Bone marrow (tissue), 2 donors: ENCODE data around the gene SCMH1.
"Not testable (repeated sequence)": the region's sequence is repeated elsewhere in the genome, so short reads cannot be mapped to it uniquely, and the experiment has no call there.

ENCODE experiments used
- DNase-seq, 2 donors: peaks; one replicate each; lab custom pipeline; 2025; lab: John Stamatoyannopoulos, UW

Gene SCMH1

DNA sequence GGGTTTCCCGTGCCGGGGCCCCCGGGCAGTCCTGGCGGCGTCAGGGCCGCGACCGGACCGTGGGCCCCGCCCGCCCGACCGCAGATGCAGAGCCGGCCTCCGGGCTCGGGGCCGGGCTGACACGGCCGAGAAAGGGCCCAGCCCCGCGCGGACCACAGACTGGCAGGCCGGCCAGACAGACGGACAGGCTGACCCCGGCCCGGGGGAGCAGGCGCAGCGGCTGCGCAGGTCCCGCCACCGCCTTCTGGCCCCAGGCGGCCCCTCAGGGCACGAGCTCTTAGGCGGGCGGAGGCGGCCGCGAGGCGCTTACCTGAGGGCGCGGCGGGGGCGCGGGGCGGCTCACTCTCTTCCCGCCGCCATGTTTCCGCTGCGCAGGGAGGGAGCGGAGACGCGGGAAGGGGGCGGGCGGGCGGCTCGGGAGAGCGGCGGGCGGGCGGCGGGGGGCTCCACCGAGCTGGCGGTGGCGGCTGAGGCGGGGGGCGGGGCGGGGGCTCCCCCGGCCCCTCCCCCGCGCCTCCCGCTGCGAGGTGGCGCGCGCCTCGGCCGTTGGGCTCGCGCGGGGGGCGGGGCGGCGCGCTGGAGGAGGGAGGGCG, at the start of gene SCMH1:
Gene SCMH1, minus strand, starts transcription at position 558 of the 593 bp plus-strand sequence. CDS start 56,173 bp downstream, outside the sequence.
- DNase-seq: peak; percentile 10 to 36

DNA sequence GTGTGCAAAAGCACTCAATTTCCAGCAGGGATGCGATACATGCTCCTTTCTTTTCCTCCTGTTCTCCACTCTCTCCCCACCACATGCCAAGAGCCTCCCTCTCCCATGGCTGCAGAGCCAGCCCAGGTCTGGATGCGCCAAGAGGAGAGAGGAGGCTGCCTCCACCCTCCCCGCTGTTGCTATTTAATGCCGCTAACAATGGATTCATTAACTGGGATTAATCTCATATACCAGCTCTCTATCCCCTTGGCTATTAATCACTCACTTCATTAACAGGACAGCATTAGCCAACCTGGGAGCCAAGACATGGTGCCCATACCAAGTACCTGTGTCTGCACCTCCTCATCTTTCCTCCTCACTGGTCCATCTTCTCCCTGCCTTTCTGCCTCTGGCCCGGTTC, 49.1 kb upstream of the SCMH1 start:
- DNase-seq: no peak

DNA sequence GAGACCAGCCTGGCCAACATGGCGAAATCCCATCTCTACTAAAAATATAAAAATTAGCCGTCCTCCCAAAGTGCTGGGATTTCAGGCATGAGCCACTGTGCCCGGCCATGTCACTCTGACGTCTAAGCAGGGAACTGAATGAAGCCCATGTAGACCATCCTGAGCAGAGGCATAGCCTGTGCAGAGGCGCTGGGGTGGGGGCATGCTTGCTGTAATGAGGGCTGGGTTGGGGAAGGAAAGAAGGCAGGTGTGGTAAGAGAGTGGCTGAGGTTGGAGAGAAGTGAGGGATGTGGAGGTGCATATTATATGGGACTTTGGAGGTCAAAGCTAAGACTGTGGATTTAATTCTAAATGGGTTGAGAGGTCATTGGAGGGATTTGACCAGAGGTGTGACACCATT, 47.1 kb upstream of the SCMH1 start:
- no peak for DNase-seq

DNA sequence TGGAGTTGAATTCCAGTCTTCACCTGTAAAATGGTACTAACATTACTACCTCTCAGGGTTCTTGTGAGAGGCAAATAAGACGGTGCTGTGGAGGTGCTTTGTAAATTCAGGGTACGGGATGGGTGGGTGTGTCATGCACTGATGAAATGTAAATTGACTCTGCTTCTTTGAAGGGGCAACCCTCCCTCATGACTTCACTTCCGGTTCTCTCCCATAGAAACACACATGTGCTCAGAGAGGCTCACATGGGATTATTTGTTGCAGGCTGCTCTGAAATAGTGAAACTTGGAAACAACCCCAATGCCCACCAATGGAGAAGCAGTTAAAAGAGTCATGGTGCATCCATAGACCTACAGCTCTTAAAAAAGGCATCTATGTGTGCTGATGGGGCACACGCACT, 44.9 kb upstream of the SCMH1 start:
- no peak for DNase-seq

DNA sequence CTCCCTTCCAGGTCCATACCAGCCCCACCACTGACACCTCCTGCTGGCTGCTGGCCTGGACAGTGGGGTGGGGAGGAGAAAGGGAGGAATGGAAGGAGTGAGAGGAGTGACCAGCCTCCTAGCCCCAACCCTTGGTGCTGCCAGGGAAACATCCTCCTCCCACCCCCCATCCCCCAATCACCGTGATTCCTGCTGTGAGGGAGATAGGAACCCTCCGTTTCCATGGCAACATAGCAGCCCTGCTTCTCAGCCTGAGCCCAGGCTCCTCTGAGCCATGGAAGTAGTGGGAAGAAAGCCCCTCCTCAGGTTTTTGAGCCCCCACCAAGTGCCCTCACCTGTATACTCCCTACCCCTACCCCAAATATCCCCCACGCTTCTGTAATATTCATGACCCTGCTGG, 44.4 kb upstream of the SCMH1 start:
- no peak for DNase-seq

DNA sequence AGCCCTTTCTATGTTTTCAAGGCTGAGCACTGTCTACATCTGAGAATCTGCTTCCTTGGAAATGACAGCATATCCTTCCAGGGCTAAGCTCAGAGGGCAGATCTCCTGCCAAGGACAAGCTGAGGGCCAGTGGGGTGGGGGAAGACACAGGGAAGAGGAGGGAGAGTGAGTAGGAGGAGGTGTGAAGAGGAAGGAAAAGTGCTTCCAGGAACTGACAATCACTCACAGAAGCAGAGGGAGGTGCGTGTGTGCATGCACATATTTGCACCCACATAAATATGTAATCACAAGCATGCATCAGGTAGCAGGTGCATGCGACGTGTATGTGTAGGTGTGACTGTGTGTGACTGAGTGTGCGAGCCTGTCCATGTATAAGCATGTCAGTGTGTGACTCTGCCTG, 43.7 kb upstream of the SCMH1 start:
- no peak for DNase-seq

DNA sequence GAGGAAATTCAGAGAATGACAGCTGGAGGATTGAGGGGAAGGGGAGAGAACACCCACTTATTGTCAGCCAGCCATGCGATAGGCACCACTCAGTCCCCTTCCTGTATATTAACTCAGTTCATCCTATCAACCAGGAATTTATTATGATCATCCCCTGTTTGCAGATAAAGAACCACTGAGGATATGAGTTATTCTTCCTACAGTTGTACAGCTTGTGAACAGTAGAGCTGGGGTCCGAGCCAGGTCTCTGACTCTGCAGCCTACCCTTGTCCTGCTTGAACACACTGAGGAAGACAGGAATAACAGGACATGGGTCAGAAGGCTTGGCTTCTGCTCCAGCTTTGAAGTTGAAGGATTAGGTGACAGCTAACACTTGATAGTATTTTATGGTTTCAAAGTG, 42.0 kb upstream of the SCMH1 start:
- no peak for DNase-seq

DNA sequence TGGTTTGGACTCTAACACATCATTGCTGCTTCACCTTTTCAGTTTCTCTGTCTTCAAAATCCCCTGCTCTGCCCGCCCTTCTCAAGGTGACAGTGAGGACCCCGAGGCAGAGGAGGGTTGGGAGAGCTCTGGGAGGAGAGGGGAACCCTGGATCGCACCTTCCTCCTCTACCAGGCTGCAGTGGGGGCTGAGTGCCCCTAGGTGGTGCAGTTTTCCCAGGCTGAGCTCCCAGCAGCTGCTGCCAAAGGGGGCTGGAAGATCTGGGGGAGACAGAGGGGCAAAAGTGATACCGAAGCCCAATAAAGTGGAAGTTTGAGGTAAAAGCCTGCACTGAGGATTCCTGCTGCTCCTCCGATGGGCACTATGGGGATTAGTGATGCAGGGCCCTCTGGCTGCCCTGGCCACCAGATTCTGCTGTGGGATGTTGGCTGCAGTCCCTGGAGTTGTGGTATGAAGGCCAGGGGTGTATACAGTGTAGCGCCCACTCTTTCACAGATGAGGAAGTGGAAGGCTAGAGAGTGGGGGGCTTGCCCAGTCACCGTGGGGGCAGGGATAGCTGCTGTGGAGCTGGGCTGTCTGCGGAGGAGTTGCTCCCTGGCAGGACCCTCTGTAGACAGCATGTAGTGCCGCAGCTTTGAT, 40.7 kb upstream of the SCMH1 start:
- no peak for DNase-seq

DNA sequence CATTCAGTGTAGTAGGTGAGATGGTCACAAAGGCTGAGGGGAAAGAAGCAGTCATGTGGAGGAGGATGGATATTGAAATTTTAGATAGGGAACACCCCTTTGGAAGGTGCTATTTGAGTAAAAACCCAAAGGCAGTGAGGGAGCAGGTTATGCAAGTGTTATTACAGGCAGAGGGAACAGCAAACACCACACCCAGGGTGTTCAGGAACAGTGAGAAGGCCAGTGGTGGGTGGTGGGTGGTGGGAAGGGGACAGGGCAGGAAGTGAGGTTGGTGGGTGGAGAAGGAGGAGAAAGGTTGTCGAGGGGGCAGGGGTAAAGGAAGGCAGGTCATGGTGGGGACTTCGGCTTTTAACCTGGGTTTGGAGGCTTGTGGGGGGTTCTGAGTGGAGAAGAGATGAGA, 39.2 kb upstream of the SCMH1 start:
- no peak for DNase-seq

DNA sequence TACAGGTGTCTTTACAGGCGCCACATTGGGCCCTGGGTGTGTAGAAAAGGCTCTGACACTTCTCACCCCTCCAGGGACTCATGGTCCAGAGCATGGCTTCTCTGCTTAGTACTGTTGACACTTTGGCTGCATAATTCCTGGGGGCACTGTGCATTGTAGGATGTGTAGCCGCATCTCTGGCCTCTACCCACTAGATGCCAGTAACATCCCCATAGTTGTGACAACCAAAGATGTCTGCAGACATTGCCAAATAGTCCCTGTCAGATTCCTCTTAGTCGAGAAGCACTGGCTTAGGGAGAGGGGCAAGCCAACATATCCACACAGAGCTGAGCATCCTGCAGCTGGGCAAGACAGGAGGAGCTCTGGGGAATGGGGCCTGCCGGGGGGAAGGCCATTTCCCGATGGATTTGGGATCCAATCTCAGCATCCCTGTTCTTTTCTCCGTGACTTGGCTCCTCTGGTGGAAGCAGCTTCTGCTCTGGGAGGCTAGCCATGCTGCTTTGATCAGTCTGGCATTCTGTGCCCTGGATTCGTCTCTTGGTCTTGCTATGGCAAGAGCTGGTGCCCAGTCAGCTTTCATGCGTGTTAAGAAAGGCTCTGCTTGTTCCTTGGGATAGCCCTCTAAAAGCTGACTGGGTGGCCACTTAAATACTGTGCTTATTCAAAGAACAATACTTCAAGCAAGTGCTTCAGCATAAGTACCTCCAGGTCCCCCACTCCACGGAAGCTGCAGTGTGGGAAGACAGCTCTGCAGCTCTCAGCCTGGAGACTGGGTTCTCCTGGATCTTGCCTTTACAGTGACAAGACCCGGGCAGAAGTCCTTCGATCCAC, 38.3 kb upstream of the SCMH1 start:
- DNase-seq: no peak

DNA sequence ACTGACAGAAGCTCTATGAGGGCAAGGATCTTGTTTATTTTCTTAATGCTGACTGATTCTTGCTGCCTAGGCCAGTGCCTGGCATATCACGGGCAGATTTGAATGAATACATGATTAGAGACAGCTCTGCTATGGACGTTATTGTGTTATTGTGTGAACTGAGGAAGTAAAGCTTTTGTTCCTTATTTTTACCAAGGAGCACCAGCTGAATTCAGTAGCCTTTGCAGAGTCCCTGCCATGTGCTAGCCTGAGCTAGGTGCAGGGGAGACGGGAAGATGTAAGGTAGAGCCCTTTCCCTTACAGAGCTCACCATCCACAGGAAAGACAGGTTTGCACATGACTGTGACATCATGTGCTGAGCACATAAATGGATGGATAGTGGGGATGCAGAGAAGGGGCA, 36.0 kb upstream of the SCMH1 start:
- no peak for DNase-seq

DNA sequence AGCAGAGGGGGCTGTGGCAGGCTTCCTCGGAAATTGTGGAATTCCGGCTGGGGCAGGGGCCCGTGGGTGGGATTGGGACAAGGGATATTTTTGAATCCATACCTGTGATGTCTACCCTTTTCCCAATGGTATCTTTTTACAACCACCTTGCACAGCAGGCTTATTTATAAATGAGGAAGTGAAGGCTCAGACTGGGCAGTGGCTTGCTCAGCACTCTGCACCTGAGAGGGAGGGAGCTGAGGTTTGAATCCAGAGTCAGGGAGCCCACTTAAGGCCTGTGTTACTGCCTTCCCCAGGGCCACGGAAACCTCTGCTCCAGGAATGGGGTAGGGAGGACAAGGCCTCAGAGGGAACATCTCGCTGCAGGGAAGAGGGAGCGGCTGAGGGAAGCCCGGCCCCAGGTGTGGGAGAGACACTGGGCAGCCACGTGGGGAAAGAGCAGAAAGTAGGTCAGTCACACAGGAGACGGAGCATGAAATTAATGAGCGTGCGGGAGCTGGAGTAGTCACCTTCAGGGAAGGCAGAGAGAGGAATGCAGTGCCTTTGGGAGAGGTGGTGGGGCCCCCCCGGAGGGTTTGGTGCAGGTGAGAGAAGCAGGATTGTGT, 35.4 kb upstream of the SCMH1 start:
- DNase-seq: no peak

DNA sequence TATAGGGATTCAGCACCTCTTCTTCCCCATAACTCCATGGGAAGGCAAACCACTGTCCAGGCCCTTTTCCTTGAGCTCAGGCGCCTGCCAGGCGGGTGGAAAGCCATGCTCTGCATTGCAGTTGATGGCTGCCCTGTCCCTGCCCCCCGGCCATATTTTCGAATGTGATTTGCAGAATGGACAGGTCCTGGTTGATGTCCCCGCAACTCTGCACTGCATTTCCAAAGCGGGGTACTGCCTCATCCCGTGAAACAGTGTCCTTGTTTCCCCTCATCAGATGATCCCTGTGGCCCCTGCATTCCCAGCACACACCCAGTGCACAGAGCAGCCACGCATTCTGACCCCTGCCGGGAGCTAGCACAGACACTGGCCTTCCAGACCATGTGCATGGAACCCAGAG, 33.7 kb upstream of the SCMH1 start:
- no peak for DNase-seq

DNA sequence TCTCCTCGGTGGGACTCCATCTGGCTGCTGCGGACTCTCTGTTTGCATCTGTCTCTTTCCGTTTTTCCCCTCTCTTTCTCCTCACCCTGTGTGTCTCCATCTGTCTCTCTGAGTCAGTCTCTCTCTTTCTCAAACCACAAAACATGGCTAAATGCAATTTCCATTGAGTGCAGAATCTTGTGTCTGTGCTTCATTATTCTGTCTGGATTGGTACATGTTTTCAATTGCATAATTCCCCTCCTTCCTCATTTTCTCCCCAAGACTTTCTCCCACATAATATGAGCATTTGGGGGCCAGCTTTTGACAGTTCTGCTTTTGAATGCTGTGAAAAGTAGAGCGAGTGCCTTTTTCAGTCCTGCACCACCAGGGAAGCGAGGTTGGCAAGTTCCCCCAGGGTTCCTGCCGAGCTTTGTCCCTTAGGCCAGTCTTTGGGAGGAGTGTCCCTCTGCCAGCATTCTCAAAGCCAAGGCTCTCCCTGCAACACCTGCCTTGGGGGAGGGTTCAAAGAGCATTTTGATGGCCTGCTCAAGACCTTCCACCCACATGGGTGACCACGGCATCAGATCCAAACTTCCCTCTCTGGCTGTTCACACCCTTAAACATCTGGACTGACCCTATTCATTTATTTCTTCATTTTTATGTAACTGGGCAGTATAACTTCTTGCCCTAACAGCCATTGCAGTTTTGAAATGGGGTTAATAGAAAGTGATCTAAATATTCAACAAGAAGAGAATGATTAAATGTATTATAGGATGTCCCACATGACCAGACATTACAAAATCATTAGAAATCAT, 32.8 kb upstream of the SCMH1 start:
- peak in 1 of 2 donors; percentile 41 for DNase-seq

DNA sequence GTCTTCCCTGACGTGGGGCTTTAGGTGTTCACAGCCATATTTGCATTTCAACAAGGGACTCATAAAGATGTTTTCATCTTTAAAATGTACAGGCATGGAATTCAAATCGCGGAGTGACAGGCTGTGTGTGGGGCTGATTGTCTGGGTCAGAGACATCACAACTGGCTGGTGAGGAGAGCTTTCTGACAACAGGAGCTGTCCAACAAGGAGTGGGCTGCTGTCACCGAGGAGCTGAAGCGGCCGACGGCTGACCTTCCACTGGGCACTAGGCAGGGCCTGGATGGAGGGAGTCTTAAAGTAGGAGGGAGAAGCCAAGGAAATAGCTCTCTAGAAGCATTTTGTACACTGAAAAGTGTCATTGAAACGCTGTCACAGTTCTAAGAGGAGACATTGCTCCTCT, 30.5 kb upstream of the SCMH1 start:
- no peak for DNase-seq

DNA sequence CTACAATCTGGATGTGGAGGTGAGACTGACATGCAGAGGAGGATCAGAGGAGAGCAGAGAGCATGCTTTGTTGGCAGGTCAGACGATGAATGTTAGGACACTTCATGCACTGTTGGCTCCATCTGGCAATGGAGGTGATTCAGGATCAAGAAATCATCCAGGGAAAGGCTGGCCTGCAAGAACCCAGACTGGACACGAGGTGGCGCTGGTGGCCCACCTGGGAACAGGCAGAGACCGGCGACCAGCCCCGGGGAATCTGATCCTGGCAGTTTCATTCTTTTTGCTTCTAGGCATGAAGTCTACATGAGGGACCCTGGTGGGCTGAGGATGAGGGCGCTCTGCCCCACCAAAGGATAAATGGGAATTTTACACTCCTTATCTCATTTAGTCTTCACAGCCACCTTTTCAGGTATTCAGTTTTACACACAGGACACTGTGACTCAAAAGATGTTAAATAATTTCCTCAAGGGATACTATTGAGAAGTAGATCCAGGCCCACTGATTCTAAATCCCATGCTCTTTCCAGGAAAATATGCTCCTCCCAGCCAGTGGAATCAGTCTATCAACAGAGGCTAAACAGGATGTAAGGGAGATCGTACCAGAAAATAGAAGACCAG, 26.2 kb upstream of the SCMH1 start:
- peak; percentile 20 to 36 for DNase-seq

DNA sequence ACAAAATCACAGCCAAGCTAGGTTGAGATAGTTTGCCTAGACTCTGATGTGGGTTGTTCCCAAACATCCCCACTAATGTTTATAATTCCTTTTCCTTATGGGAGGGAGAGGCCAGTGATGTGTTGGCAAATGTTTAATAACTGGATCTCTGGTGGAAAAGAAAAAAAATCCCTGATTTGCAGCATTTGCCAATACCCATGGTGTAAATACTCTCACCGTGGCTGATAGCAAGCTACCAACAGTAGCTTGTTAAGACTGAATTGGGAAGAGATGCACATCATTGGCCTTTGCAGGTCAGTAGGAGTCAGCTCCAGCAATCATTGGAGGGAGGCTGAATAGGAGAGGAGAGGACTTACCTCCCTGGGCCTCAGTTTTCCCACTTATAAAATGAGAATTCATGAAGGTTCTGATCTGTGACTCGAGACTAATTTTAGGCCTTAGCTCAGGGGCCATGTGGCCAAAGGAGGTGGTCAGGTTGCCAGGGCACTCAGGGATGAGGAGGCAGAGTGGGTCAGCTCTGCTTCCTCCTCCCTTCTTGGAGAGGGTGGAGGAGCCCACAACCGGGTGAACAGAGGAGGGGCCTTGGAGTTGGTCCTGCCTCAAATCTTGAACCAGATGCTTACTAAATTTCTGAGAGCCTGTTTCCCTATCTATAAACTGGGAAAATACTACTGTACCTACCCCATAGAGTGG, 20.0 kb upstream of the SCMH1 start:
- DNase-seq: no peak

DNA sequence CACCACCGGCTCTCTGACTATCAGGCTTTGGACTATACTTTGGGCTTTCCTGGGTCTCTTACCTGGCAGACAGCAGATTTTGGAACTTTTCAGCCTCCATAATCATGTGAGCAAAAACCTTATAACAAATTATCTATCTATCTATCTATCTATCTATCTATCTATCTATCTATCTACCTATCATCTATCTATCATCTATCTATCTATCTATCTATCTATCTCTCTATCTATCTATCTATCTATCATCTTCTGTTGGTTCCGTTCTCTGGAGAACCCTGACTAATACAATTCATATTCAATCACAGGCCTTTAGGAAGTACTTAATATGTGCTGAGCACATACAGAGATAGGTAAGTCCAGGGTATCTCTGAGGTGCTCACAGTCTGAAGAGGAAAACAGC, 18.7 kb upstream of the SCMH1 start:
- no peak for DNase-seq

DNA sequence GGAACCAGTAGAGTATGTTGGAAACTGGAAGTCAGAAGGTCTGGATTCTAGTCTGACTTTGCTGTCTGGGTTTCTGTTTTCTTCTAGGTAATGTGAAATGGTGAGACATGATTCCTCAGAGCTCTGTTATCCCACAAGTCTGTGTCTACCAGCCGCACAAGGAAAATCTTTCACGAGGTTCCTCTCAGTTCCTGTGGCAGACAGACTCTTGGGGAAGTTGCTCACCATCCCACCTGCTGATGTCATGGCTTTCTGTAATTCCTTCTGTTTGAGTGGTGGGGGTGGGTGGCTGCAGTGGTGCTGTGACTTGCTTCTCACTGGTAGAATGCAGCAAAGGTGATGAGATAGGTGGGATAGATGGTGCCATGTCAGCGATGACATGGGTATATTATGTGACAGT, 17.1 kb upstream of the SCMH1 start:
- no peak for DNase-seq

DNA sequence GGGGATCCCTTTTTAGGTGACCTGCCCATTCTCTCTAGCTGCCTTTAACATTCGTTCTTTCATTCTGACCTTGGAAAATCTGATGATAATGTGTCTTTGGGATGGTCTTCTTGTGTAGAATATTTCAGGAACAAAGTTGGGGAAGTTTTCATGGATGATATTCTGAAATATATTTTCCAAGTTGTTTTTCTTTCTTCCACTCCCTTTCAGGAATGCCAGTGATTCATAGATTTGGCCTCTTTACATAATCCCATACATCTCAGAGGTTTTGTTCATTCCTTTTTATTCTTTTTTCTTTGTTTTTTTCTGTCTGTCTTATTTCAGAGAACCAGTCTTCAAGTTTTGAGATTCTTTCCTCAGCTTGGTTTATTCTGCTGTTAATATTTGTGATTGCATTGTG, 13.9 kb upstream of the SCMH1 start:
- no peak for DNase-seq

DNA sequence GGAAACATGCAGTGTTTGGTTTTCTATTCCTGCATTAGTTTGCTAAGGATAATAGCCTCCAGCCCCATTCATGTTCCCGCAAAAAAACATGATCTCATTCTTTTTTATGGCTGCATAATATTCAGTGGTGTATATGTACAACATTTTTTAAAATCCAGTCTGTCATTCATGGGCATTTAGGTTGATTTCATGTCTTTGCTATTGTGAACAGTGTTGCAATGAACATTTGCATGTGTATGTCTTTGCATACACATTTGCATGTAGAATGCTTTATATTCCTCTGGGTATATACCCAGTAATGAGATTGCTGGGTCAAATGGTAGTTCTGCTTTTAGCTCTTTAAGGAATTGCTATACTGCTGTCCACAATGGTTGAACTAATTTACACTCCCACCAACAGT, 9.0 kb upstream of the SCMH1 start:
- DNase-seq: not testable (repeated sequence)
